Stimulated activated naive B cell treated with anti-CD40 and anti-IgM and Interleukin-4, amounts not matched to agents 10 μg/mL and 1 μg/mL and 100 μg/mL, for 72 hours (primary cell): ENCODE results near the gene IZUMO3.
"Not testable (repeated sequence)": the region's sequence is repeated elsewhere in the genome, so short reads cannot be mapped to it uniquely, and the experiment has no call there.

ENCODE experiments used
- ATAC-seq, 2 donors: fragments of 150-1000 bp; cut with Tn5 transposase; replicated peaks; 2 replicates each; pipeline ENCODE4 v1.10.0; 2021; ENCODE audit warnings: moderate library complexity in 1 of 2
- DNase-seq: peaks from one replicate; pipeline ENCODE4 v3.0.0; 2021
- H3K27ac Mint-ChIP-seq: one replicate; pipeline ENCODE4 v1.8.0; 2022; ENCODE audit warnings: mild to moderate bottlenecking, mixed read lengths
- H3K27me3 Mint-ChIP-seq, 2 donors: one replicate each; pipeline ENCODE4 v1.8.0; 2022; ENCODE audit warnings: mixed read lengths in 2 of 2
- H3K36me3 Mint-ChIP-seq, 2 donors: one replicate each; pipeline ENCODE4 v1.8.0; 2022; ENCODE audit warnings: mixed read lengths in 2 of 2, mild to moderate bottlenecking in 1 of 2
- H3K4me1 Mint-ChIP-seq, 2 donors: one replicate each; pipeline ENCODE4 v1.8.0; 2022; ENCODE audit warnings: mixed read lengths in 2 of 2, mild to moderate bottlenecking in 1 of 2
- H3K4me3 Mint-ChIP-seq, 2 donors: one replicate each; pipeline ENCODE4 v1.8.0; 2022; ENCODE audit warnings: mild to moderate bottlenecking in 2 of 2, mixed read lengths in 2 of 2, moderate library complexity in 1 of 2
- H3K9me3 Mint-ChIP-seq, 2 donors: one replicate each; pipeline ENCODE4 v1.8.0; 2022; ENCODE audit warnings: mixed read lengths in 2 of 2, mild to moderate bottlenecking in 1 of 2

IZUMO3 gene, protein sequence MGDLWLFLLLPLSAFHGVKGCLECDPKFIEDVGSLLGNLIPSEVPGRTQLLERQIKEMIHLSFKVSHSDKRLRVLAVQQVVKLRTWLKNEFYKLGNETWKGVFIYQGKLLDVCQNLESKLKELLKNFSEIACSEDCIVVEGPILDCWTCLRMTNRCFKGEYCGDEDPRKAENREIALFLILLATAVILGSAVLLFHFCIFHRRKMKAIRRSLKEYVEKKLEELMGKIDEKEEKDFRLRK

DNA sequence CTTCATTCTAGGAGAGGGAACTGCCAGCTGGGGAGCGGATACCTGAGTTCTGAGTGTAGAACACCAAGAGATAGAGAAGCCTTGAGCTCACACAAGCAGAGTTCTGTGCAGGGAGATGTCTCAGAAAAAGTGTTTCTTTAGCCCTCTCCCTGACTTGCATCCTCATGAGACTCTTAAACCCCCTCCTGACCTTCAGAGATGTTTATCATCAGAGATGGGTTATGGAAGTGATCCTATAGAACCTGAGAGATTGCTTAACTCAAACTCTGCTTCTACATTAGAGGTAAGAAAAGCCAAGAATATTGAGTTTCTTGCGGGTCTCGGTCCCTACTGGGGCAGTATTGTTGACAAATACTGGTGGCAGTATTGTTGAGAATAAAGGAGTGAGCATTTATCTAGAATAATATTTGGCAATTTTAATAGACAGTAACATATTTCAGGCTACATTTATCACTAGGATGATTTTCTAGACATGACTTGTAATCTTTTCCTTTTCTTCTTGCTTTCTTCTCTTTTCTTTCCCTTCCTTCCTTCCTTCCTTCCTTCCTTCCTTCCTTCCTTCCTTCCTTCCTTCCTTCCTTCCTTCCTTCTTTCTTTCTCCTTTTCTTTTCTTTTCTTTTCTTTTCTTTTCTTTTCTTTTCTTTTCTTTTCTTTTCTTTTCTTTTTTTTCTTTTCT is at the start of gene IZUMO3:
Gene IZUMO3 (minus strand): TSS at position 51 of the 676 bp plus-strand sequence. CDS start 248 bp downstream, outside the sequence.
- Mint-ChIP-seq H3K9me3 (peaks cover 5% of the 10 kb centered on the region in 2 donors), H3K4me1 (no peaks in the 10 kb centered on the region), H3K27me3 (no peaks in the 10 kb centered on the region), H3K27ac (no peak within 1 kb of the TSS), H3K36me3 (no peaks in the 10 kb centered on the region), H3K4me3 (no peak within 1 kb of the TSS)
- ATAC-seq (no peak), DNase-seq (no peak)

DNA sequence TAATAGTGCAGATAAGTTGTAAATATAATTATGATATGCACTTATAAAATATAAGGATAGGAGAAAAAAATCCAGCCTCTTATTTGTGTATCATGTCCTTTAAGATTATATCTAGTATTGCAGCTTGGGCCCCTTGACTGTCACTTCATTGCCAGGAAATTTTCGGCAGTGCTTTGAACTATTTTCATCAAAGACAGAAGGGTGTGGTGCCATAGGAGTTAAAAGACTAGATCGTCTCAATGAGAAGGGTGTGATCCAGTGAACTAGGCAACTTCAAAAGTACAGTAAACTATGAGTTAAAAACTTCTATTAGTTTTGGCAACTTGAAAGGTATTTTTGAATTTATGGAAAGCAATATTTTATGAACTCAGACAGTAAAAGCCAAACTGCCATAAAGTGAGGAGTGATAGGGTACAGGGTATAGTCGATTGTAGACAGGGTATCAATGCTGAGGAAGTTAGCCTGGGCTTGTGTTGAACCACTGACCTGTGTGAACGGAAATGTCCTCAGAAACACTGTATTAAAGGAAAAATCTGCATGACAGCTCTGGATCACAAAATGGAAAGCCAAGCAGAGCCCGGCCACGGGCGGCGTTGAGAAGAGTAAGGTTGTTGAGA is 48.6 kb upstream of the IZUMO3 start:
- Mint-ChIP-seq H3K27me3 (no peaks in the 10 kb centered on the region), H3K27ac (no peak overlapping the region), H3K9me3 (peaks cover 0 to 3% of the 10 kb centered on the region in 2 donors), H3K36me3 (no peaks in the 10 kb centered on the region), H3K4me1 (no peaks in the 10 kb centered on the region), H3K4me3 (no peak overlapping the region)
- ATAC-seq (no peak), DNase-seq (no peak)

DNA sequence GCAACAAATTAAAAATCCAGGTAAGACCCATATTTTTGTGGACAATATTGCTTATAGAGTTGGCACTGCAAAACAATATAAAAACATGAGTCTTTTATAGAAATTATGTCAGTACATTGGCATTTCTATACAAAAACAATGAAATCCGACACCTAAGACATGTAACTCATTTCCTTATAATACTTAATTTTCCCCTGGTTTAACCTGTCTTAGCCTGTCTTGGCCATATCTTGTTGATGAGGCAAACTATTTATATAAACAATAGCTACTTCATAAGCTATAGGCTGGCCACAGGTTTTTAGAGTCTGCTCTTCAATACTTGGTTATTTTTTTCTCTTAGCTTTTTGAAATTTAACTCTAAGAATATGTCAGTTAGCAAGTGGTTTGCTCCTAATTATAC is 44.7 kb upstream of the IZUMO3 start:
- DNase-seq (no peak), ATAC-seq (no peak)
- Mint-ChIP-seq H3K27ac (no peak overlapping the region), H3K4me3 (no peak overlapping the region), H3K36me3 (no peaks in the 10 kb centered on the region), H3K9me3 (peaks cover 0 to 3% of the 10 kb centered on the region in 2 donors), H3K4me1 (no peaks in the 10 kb centered on the region), H3K27me3 (no peaks in the 10 kb centered on the region)

DNA sequence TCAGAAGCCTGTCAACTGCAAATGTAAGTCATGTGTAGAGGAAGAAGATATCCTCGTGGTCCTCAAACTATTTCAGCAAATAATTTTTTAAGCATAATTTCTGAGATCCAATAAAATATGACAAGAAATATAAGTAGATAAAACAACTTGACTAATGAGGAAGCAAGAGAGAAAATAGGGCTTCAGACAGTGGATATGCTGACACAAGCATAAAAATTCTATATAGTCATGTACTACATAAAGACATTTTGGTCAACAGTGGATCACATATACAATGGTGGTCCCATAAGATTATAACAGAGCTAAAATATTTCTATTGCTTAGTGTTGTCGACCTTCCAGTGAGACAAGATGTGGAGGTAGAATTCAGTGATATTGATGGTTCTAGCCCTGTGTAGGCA is 42.2 kb upstream of the IZUMO3 start:
- Mint-ChIP-seq H3K4me1 (no peaks in the 10 kb centered on the region), H3K9me3 (no peaks in the 10 kb centered on the region), H3K27ac (no peak overlapping the region), H3K27me3 (no peaks in the 10 kb centered on the region), H3K4me3 (no peak overlapping the region), H3K36me3 (no peaks in the 10 kb centered on the region)
- DNase-seq (no peak), ATAC-seq (no peak)

DNA sequence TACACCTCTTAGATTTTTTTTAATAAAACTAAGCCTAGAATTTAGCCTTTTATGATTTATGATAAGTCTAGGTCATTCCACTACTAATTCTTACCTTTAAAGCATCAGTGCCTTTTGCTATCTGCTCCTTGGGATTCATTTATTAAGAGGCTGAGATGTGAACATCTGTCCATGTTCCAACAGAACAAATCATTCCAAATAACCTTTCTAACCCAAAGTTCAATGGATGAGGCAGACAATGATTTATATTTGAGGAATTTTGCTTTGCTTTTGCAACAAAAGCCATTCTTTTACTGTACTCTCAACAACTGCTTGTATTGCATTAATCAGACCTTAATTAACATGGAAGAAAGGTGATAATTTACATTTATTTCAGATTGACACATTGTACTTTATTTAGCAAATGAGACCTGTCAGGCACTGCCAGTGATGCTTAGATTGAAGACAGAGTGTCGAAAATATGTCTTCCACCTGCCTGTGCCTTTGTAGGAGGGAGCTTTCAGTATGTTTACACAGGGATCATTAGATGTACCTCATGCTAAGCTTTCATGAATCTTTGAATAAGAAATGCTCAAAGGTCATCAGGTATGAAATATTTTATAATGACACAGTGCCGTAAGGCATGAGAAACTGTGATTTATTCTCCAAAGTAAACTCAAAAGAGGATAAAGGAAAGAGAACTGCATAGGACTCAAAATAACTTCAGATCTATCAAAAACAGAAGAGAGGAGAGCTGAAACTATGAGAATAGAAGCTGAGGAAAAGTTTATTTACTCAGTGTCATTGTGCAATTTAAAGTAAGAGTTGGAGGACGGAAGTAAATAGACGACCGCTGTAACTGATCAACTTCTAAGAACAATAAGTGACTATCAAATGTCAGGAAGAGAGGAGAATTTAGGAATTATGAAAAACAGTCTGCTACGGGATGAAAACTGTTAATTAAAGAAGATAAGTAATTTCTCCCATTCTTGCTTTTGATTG is 36.7 kb upstream of the IZUMO3 start:
- Mint-ChIP-seq H3K27ac (no peak overlapping the region), H3K27me3 (no peaks in the 10 kb centered on the region), H3K4me3 (no peak overlapping the region), H3K9me3 (peaks cover 0 to 1% of the 10 kb centered on the region in 2 donors), H3K4me1 (no peaks in the 10 kb centered on the region), H3K36me3 (no peaks in the 10 kb centered on the region)
- no peak for DNase-seq
- ATAC-seq, result no peak

DNA sequence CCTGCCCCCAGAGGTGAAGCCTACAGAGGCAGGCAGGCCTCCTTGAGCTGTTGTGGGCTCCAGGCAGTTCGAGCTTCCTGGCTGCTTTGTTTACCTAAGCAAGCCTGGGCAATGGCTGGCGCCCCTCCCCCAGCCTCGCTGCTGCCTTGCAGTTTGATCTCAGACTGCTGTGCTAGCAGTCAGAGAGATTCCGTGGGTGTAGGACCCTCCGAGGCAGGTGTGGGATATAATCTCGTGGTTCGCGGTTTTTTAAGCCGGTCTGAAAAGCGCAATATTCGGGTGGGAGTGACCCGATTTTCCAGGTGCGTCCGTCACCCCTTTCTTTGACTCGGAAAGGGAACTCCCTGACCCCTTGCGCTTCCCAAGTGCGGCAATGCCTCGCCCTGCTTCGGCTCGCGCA is 34.3 kb upstream of the IZUMO3 start:
- H3K36me3 Mint-ChIP-seq, ATAC-seq, DNase-seq, H3K4me3 Mint-ChIP-seq, H3K4me1 Mint-ChIP-seq, H3K27me3 Mint-ChIP-seq, H3K9me3 Mint-ChIP-seq, H3K27ac Mint-ChIP-seq: not testable (repeated sequence)

DNA sequence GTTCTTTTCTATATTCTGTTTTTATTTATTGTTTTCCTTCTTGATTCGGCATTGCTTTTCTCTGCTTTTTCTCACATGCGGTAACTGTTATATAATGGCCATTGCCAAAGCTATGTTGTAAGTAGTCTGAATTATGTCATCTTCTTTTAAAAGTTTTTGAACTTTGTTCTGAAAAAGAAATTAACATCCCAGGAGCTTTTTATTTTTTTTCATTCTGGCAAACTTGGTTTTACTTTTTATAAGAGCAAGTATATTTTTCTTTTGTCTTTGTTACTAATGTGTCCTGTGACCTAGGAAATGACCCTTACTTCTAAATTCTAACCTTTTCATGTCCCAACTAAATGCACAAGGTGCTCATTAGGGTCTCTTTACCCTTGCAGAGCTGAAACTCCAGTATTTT is 26.7 kb upstream of the IZUMO3 start:
- no peak overlapping the region for H3K27ac Mint-ChIP-seq
- no peak for DNase-seq
- ATAC-seq, result no peak
- H3K9me3 Mint-ChIP-seq, result peaks cover 0 to 1% of the 10 kb centered on the region in 2 donors
- no peaks in the 10 kb centered on the region for H3K27me3 Mint-ChIP-seq
- H3K4me1 Mint-ChIP-seq, result no peaks in the 10 kb centered on the region
- no peaks in the 10 kb centered on the region for H3K36me3 Mint-ChIP-seq
- no peak overlapping the region for H3K4me3 Mint-ChIP-seq

DNA sequence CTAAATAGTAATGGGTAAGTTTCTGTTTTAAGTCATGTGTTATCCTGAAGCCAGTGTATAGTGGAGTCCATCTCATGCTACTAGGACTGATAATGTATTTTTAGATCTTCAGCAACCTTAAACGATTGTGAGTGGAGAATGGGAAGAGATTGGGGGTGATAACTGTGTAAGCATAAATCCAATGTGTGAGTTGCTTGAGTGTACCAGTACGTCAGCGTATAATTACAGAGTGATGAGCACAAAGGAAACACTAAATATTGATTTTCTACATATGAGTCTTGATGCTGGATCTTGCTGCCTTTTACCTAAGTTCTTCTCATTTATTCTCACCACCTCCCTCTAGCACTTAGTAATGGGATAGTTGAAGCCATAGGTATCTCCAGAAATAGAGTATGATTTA is 16.3 kb upstream of the IZUMO3 start:
- DNase-seq (no peak), ATAC-seq (no peak)
- Mint-ChIP-seq H3K27me3 (no peaks in the 10 kb centered on the region), H3K9me3 (peaks cover 6 to 7% of the 10 kb centered on the region in 2 donors), H3K36me3 (no peaks in the 10 kb centered on the region), H3K4me3 (no peak overlapping the region), H3K27ac (no peak overlapping the region), H3K4me1 (no peaks in the 10 kb centered on the region)

DNA sequence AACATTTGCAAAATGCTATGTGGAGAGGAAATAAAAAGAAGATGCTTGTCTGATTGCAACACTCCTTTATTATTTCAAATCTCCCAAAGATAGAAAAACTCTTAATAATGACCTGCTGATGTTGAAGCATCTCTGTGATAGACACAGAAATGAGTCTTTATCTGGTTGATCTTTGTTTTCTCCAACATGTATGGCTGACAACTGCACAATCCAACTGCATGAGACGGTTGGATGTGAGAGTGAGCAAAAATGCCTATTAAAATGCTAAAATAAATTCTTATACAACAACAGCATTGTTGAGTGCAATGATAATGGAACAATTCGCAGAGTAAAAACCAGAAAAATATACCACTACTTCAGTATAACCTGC is 7.5 kb upstream of the IZUMO3 start:
- H3K36me3 Mint-ChIP-seq, result no peaks in the 10 kb centered on the region
- H3K4me3 Mint-ChIP-seq, result no peak overlapping the region
- no peak for DNase-seq
- no peak overlapping the region for H3K27ac Mint-ChIP-seq
- H3K27me3 Mint-ChIP-seq, result no peaks in the 10 kb centered on the region
- H3K4me1 Mint-ChIP-seq, result no peaks in the 10 kb centered on the region
- H3K9me3 Mint-ChIP-seq, result peaks cover 3 to 5% of the 10 kb centered on the region in 2 donors
- ATAC-seq, result no peak

DNA sequence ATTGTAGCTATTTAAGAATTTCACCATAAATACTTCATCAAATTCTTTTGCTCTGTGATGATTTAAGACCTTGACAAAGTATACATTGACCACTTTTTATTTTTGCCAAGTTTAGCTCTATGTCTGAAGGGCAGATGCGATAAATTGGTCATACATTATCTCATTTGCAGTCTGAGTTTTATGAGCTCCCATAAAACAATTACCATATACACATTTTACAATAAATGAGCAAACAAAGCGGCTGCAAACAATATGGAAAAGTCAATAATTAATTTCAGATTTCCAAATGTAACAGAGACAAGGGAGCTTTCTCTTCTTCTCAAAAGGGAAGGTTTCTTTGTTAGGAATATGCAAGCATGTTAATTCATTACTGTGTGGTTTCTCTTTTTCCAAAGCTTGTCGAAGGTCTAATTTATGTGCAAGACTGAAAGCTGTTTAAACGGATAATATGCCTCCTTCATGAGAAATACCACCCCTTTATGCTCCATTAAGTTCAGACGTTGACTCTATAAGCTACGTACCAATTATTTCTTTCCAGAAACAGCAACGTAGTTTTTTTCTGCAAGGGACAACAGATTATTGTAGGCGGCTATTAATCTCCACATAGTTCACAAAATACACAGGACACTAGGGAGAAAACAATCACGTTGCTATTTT is 7.0 kb upstream of the IZUMO3 start:
- Mint-ChIP-seq H3K27me3 (no peaks in the 10 kb centered on the region), H3K4me1 (no peaks in the 10 kb centered on the region), H3K27ac (no peak overlapping the region), H3K4me3 (no peak overlapping the region), H3K36me3 (no peaks in the 10 kb centered on the region), H3K9me3 (peaks cover 3 to 5% of the 10 kb centered on the region in 2 donors)
- no peak for ATAC-seq
- no peak for DNase-seq

DNA sequence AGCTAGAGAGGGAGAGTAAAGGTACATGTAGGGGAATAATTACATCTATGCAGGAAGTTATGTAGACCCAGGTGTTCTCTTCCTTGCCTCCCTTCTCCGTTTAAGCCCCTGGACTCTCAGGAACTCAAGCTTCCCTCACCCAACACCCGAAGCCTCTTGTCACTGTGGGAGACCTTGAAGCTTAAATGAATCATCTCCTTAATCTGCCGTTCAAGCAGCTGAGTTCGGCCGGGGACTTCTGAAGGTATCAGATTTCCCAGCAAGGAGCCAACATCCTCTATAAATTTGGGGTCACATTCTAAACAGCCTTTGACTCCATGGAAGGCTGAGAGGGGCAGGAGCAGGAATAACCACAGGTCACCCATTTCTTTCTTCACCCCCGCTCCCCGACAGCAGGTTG is 412 bp downstream of the IZUMO3 start:
- H3K9me3 Mint-ChIP-seq, result peaks cover 5% of the 10 kb centered on the region in 2 donors
- H3K4me1 Mint-ChIP-seq, result no peaks in the 10 kb centered on the region
- no peaks in the 10 kb centered on the region for H3K27me3 Mint-ChIP-seq
- DNase-seq (no peak), ATAC-seq (no peak)
- H3K27ac Mint-ChIP-seq, result no peak overlapping the region
- H3K36me3 Mint-ChIP-seq, result no peaks in the 10 kb centered on the region
- no peak overlapping the region for H3K4me3 Mint-ChIP-seq

DNA sequence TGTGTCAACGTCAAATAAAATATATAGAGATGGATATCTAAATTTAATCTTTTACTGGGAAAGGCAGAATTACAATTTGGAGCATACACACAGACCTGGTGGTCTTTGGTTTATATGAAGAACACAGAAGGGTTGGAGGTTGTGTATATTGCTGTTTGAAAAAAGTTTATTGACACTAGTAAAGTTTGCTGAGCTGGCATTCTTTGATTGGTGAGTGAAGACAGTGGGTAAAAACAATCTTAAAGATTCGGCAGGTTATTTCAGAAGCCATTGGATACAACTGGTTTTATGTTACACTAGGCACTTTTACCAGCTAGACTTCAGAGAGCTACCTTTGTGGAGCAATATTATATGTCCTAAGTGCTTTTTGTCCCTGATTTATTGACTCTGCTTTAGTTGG is 27.2 kb downstream of the IZUMO3 start:
- ATAC-seq (no peak), DNase-seq (no peak)
- Mint-ChIP-seq H3K27ac (no peak overlapping the region), H3K4me3 (no peak overlapping the region), H3K4me1 (no peaks in the 10 kb centered on the region), H3K36me3 (no peaks in the 10 kb centered on the region), H3K9me3 (peaks cover 0 to 4% of the 10 kb centered on the region in 2 donors), H3K27me3 (no peaks in the 10 kb centered on the region)

DNA sequence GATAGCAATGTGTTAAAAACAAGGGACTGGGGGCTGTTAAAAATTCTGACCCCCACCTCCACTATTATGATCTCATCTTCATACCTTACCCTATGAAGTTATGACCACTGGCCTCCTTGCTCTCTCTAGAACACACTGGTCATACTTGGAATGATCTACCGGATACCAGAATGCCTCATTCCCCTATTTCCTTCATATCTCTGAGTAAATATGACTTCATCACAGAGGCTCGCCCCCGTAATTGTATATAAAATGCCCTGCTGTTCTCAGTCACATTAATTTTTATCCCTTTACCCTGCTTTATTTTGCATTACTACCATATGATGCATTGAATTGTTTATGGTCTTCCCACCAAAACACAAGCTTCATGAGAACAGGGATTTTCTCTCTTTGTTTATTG is 29.2 kb downstream of the IZUMO3 start:
- Mint-ChIP-seq H3K4me1 (no peaks in the 10 kb centered on the region), H3K27me3 (no peaks in the 10 kb centered on the region), H3K9me3 (peaks cover 3 to 8% of the 10 kb centered on the region in 2 donors), H3K4me3 (no peak overlapping the region), H3K27ac (no peak overlapping the region), H3K36me3 (no peaks in the 10 kb centered on the region)
- no peak for ATAC-seq
- DNase-seq, result no peak

DNA sequence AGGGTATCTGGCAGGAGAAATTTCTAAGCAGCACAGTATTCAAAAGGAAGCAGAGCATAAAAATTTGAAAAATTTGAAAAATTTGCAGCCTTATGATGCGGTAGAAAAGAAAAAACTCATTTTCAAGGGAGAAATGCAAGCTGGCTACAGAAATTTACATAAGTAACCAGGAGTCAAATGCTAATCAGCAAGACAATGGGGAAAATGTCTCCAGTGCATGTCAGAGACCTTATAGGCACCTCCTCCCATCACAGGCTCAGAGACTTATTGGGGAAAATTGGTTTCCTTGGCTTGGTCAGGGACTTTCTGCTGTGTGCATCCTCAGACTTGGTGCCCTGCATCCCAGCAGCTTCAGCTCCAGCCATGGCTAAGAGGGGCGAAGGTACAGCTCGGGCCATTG is 35.8 kb downstream of the IZUMO3 start:
- Mint-ChIP-seq H3K4me1 (no peaks in the 10 kb centered on the region), H3K4me3 (no peak overlapping the region), H3K36me3 (no peaks in the 10 kb centered on the region), H3K27ac (no peak overlapping the region), H3K9me3 (peaks cover 15 to 16% of the 10 kb centered on the region in 2 donors), H3K27me3 (no peaks in the 10 kb centered on the region)
- no peak for DNase-seq
- no peak for ATAC-seq
